Renal pelvis (tissue), 4 donors: ENCODE data around the gene PPIL1. TPM values are rescaled to one million over a fixed set of nuclear protein-coding genes. Genes with fewer than 3 reads are reported as not detected.
A peak's percentile ranks its signal among the peaks of the same experiment; 100 is the strongest.

Source experiments
- DNase-seq: peaks from one replicate; pipeline ENCODE4 v3.0.0-alpha.2; 2013
- polyA plus RNA-seq, 3 donors: library from polyadenylated mRNA; unstranded; fragments of 120-200 nt; gene quantifications; one replicate each; pipeline ENCODE4 v1.2.1, GENCODE V29; 2013; ENCODE audit not compliant: insufficient read length in 3 of 3

PPIL1 gene
- polyA plus RNA-seq, 3 donors = 45.4 to 57.5 (median 48.4) TPM

- no peak for DNase-seq
These were observed 14.5 kb downstream of the PPIL1 start for GRCh38 chr6:36860126-36860525.

GRCh38 chr6:36858407-36858981 lies 16.1 kb downstream of the PPIL1 start:
- DNase-seq = no peak

GRCh38 chr6:36857325-36857724 lies 17.3 kb downstream of the PPIL1 start:
- no peak for DNase-seq

GRCh38 chr6:36856277-36856676 lies 18.3 kb downstream of the PPIL1 start:
- no peak for DNase-seq

- DNase-seq = no peak
These were observed 18.9 kb downstream of the PPIL1 start for GRCh38 chr6:36855750-36856149.

GRCh38 chr6:36853325-36853724 lies 21.3 kb downstream of the PPIL1 start:
- DNase-seq = no peak

- DNase-seq = no peak
These were observed 22.0 kb downstream of the PPIL1 start for GRCh38 chr6:36852481-36853147.

GRCh38 chr6:36851626-36852025 lies 23.0 kb downstream of the PPIL1 start:
- DNase-seq = no peak

GRCh38 chr6:36851149-36851614 lies 23.4 kb downstream of the PPIL1 start:
- DNase-seq = peak; percentile 78

GRCh38 chr6:36850021-36850420 lies 24.6 kb downstream of the PPIL1 start:
- no peak for DNase-seq

- DNase-seq = peak; percentile 77
These were observed 25.8 kb downstream of the PPIL1 start for GRCh38 chr6:36848658-36849441.

GRCh38 chr6:36847991-36848390 lies 26.6 kb downstream of the PPIL1 start:
- DNase-seq = no peak

GRCh38 chr6:36847152-36847551 lies 27.5 kb downstream of the PPIL1 start:
- no peak for DNase-seq

- no peak for DNase-seq
These were observed 29.4 kb downstream of the PPIL1 start for GRCh38 chr6:36845233-36845632.

GRCh38 chr6:36844232-36845170 lies 30.1 kb downstream of the PPIL1 start:
- DNase-seq = no peak

GRCh38 chr6:36843170-36843569 lies 31.4 kb downstream of the PPIL1 start:
- no peak for DNase-seq

- no peak for DNase-seq
These were observed 32.8 kb downstream of the PPIL1 start for GRCh38 chr6:36841756-36842155.

- DNase-seq = no peak
These were observed 33.9 kb downstream of the PPIL1 start for GRCh38 chr6:36840432-36841403.

GRCh38 chr6:36839749-36840431 lies 34.7 kb downstream of the PPIL1 start:
- no peak for DNase-seq
